Thoracic aorta (tissue), 2 donors: ENCODE measurements around the gene TOR1B. TPM values are rescaled to one million over a fixed set of nuclear protein-coding genes. Genes with fewer than 3 reads are reported as not detected.

ENCODE experiments used
- ATAC-seq: fragments of 150-250 bp; one replicate; pipeline ENCODE4 v1.8.0; 2017; ENCODE audit warnings: low read depth; ENCODE audit not compliant: insufficient number of reproducible peaks, low FRiP score
- DNase-seq: peaks from one replicate; pipeline ENCODE4 v3.0.0-alpha.2; 2020; ENCODE audit warnings: low spot score
- H3K27ac ChIP-seq, 2 donors: fragments of 200-600 bp; sonication (generic); 1 replicate in 1 of 2; 2 replicates in 1 of 2; pipeline ENCODE4 v1.5.1; 2016; ENCODE audit warnings: mild to moderate bottlenecking in 2 of 2, moderate library complexity in 2 of 2
- H3K27me3 ChIP-seq: fragments of 200-600 bp; sonication (generic); replicated peaks from 2 replicates; pipeline ENCODE4 v1.6.0; 2016; ENCODE audit warnings: mild to moderate bottlenecking; ENCODE audit not compliant: insufficient read depth
- H3K36me3 ChIP-seq: fragments of 200-600 bp; sonication (generic); one replicate; pipeline ENCODE4 v1.5.1; 2016
- H3K4me1 ChIP-seq, 2 donors: fragments of 200-600 bp; sonication (generic); 1 replicate in 1 of 2; 2 replicates in 1 of 2; pipeline versions ENCODE4 v1.5.1 to v1.6.0; 2016; ENCODE audit warnings: low read depth in 2 of 2, mild to moderate bottlenecking in 1 of 2; ENCODE audit not compliant: control insufficient read depth in 1 of 2
- H3K4me3 ChIP-seq: fragments of 200-600 bp; sonication (generic); 2 replicates; pipeline ENCODE4 v1.5.1; 2016; ENCODE audit warnings: mild to moderate bottlenecking
- H3K9me3 ChIP-seq: fragments of 200-600 bp; sonication (generic); 2 replicates; pipeline ENCODE4 v1.5.1; 2016
- CTCF ChIP-seq: fragments of 200-600 bp; sonication (generic); IDR thresholded peaks from one replicate; pipeline ENCODE4 v1.5.1; 2019; ENCODE audit warnings: antibody characterized with exemption
- total RNA-seq, 2 donors: library from RNA; depleted of rRNA; stranded (reverse); fragments of >200 nt; gene quantifications; one replicate each; pipeline versions ENCODE4 v1.1.0 to v1.2.3, GENCODE V29; 2016

The TOR1B gene
- total RNA-seq, 2 donors from 2014 or later, result 28.4 to 33.4 TPM

- H3K4me3 ChIP-seq, result peak overlapping the region; percentile 86
- DNase-seq, result no peak
- peak overlapping the region; percentile 92 to 95 for H3K27ac ChIP-seq
- peak; percentile 8 for ATAC-seq
- H3K36me3 ChIP-seq, result peaks cover 13% of the 10 kb centered on the region
- no peaks in the 10 kb centered on the region for H3K27me3 ChIP-seq
- H3K9me3 ChIP-seq, result no peaks in the 10 kb centered on the region
- no peak for TF ChIP-seq CTCF
- peaks cover 32 to 54% of the 10 kb centered on the region in 2 donors for H3K4me1 ChIP-seq
These were observed 32.9 kb downstream of the TOR1B start for GRCh38 chr9:129835860-129836223.

GRCh38 chr9:129836311-129837007 is 33.5 kb downstream of the TOR1B start:
- Histone ChIP-seq H3K4me3 (peak overlapping the region; percentile 86), H3K27me3 (no peaks in the 10 kb centered on the region), H3K36me3 (peaks cover 6% of the 10 kb centered on the region), H3K27ac (peak overlapping the region in 1 of 2 donors; percentile 92), H3K4me1 (peaks cover 32 to 54% of the 10 kb centered on the region in 2 donors), H3K9me3 (no peaks in the 10 kb centered on the region)
- ATAC-seq (no peak), DNase-seq (no peak)
- TF ChIP-seq CTCF, result no peak

GRCh38 chr9:129838707-129839259 is 35.8 kb downstream of the TOR1B start:
- no peaks in the 10 kb centered on the region for H3K27me3 ChIP-seq
- H3K4me1 ChIP-seq, result peaks cover 32 to 50% of the 10 kb centered on the region in 2 donors
- H3K36me3 ChIP-seq, result no peaks in the 10 kb centered on the region
- H3K4me3 ChIP-seq, result no peak overlapping the region
- H3K9me3 ChIP-seq, result no peaks in the 10 kb centered on the region
- DNase-seq, result no peak
- H3K27ac ChIP-seq, result peak overlapping the region in 1 of 2 donors; percentile 11
- TF ChIP-seq CTCF, result no peak
- no peak for ATAC-seq

- Histone ChIP-seq H3K27ac (peak overlapping the region in 1 of 2 donors; percentile 11), H3K4me1 (peaks cover 25 to 43% of the 10 kb centered on the region in 2 donors), H3K4me3 (no peak overlapping the region), H3K36me3 (no peaks in the 10 kb centered on the region), H3K27me3 (no peaks in the 10 kb centered on the region), H3K9me3 (no peaks in the 10 kb centered on the region)
- ATAC-seq (no peak), DNase-seq (no peak)
- no peak for TF ChIP-seq CTCF
These were observed 36.5 kb downstream of the TOR1B start for GRCh38 chr9:129839324-129840023.

- Histone ChIP-seq H3K27me3 (no peaks in the 10 kb centered on the region), H3K36me3 (no peaks in the 10 kb centered on the region), H3K27ac (no peak overlapping the region), H3K4me3 (no peak overlapping the region), H3K4me1 (peaks cover 25 to 43% of the 10 kb centered on the region in 2 donors), H3K9me3 (no peaks in the 10 kb centered on the region)
- DNase-seq (no peak), ATAC-seq (no peak)
- no peak for TF ChIP-seq CTCF
These were observed 37.0 kb downstream of the TOR1B start for GRCh38 chr9:129840034-129840433.
